Smooth muscle cell (in vitro differentiated cells): ENCODE measurements around the gene PDZD7. TPM values are rescaled to one million over a fixed set of nuclear protein-coding genes. Genes with fewer than 3 reads are reported as not detected.

Experiments
- DNase-seq: peaks from one replicate; lab custom pipeline; 2025; ENCODE audit not compliant: unreplicated experiment; lab: John Stamatoyannopoulos, UW
- H2AFZ ChIP-seq: fragments of 200-600 bp; sonication (generic); 2 replicates; pipeline ENCODE4 v1.6.0; 2016; ENCODE audit warnings: antibody characterized with exemption, low read depth, mild to moderate bottlenecking
- H3F3A ChIP-seq: fragments of 200-600 bp; sonication (generic); 2 replicates; pipeline ENCODE4 v1.6.0; 2017; ENCODE audit warnings: antibody characterized with exemption, low read depth
- H3K27ac ChIP-seq: fragments of 200-600 bp; sonication (generic); 2 replicates; pipeline ENCODE4 v1.5.1; 2016; ENCODE audit warnings: low read depth, mild to moderate bottlenecking
- H3K27me3 ChIP-seq: fragments of 200-600 bp; sonication (generic); 2 replicates; pipeline ENCODE4 v1.6.1; 2016; ENCODE audit warnings: low read depth, mild to moderate bottlenecking
- H3K36me3 ChIP-seq: fragments of 200-600 bp; sonication (generic); 2 replicates; pipeline ENCODE4 v1.5.1; 2016; ENCODE audit warnings: low read depth
- H3K4me1 ChIP-seq: fragments of 200-600 bp; sonication (generic); 2 replicates; pipeline ENCODE4 v1.5.1; 2016; ENCODE audit warnings: low read depth
- H3K4me2 ChIP-seq: fragments of 200-600 bp; sonication (generic); 2 replicates; pipeline ENCODE4 v1.6.0; 2016; ENCODE audit warnings: mild to moderate bottlenecking
- H3K4me3 ChIP-seq: fragments of 200-600 bp; sonication (generic); 2 replicates; pipeline ENCODE4 v1.5.1; 2016; ENCODE audit warnings: mild to moderate bottlenecking
- H3K79me2 ChIP-seq: fragments of 200-600 bp; sonication (generic); 2 replicates; pipeline ENCODE4 v1.6.0; 2016; ENCODE audit warnings: low read depth, mild to moderate bottlenecking
- H3K9ac ChIP-seq: fragments of 200-600 bp; sonication (generic); 2 replicates; pipeline ENCODE4 v1.6.0; 2016; ENCODE audit warnings: low read depth
- H3K9me3 ChIP-seq: fragments of 200-600 bp; sonication (generic); replicated peaks from 2 replicates; pipeline ENCODE4 v1.5.1; 2016; ENCODE audit warnings: low read depth
- H4K20me1 ChIP-seq: fragments of 200-600 bp; sonication (generic); 2 replicates; pipeline ENCODE4 v1.6.0; 2016; ENCODE audit warnings: low read depth
- CTCF ChIP-seq: fragments of 200-600 bp; sonication (generic); IDR thresholded peaks from 2 replicates; pipeline ENCODE4 v1.5.1; 2017; ENCODE audit warnings: borderline replicate concordance, mild to moderate bottlenecking, antibody characterized with exemption; ENCODE audit not compliant: insufficient read depth, poor library complexity, severe bottlenecking
- WGBS: methylation state at CpG from one replicate; pipeline ENCODE4 v1.1.7; 2016; ENCODE audit warnings: low lambda C conversion rate; 5-methylcytosine and 5-hydroxymethylcytosine counted together
- polyA plus RNA-seq: library from polyadenylated mRNA; unstranded; fragments of >200 nt; fragmentation: Nextera tagmentation; extraction: Ambion mirVana; gene quantifications from 2 replicates; pipeline ENCODE4 v1.2.1, GENCODE V29; 2016
- total RNA-seq: library from RNA; depleted of rRNA; stranded (reverse); fragments of >200 nt; gene quantifications from 2 replicates; pipeline ENCODE4 v1.2.3, GENCODE V29; 2014

PDZD7 gene
- total and polyA plus RNA-seq, 2 experiments from 2014 or later = 0.93 to 2.0 TPM

DNA sequence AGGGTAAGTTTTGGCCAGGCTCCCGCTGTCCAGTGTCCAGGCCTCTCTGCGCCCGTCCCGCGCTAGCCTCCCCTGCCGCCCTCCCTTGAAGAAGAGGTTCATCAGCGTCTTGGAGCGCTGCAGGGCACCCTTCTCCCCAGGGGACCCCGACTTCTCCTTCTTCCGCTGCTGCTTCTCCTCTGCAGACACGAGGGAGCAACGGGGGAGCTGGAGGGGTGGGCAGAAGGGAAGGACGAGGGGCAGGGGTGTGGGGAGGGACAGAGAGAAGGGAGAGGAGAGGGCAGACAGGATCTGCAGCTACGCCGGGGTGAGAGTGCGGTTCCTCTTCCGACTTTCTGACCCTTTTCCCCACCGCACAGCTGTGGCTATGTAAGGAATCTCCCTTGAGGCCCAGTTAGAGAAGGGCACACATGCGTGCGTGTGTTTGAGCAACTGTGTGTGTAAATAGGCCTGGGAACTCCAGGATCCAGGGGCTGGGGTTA, 12.8 kb downstream of the PDZD7 start:
- Histone ChIP-seq H3K27me3 (peaks cover 26% of the 10 kb centered on the region), H3K36me3 (no peaks in the 10 kb centered on the region), H3K4me3 (no peak overlapping the region), H3K4me1 (no peaks in the 10 kb centered on the region), H4K20me1 (no peaks in the 10 kb centered on the region), H2AFZ (no peak overlapping the region), H3K9me3 (no peaks in the 10 kb centered on the region), H3K4me2 (no peak overlapping the region), H3K79me2 (no peaks in the 10 kb centered on the region), H3K27ac (no peak overlapping the region), H3F3A (no peaks in the 10 kb centered on the region), H3K9ac (no peak overlapping the region)
- WGBS = 37% methylated on average over 20 of the region's 20 CpGs
- TF ChIP-seq CTCF = no peak
- DNase-seq = no peak

DNA sequence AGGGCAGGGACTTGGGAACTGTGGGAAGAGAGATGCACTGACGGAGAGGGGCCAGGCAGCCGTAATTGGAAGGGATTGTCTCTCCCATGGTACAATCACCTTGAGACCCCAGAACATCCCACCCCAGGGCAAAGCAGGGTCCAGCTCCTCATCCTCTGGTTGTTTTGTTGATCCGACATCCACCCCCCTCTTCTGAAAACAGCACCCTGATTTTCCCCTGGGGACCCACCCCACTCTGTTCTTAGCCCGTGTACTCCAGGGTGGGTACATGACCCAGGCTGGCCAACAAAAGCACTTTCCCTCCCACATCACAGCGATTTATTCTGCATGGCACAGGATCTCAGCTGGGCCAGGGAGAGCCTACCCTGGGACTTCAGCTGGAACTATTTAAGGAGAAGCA, 14.1 kb downstream of the PDZD7 start:
- H3K4me3 ChIP-seq = no peak overlapping the region
- H3K27me3 ChIP-seq = peaks cover 26% of the 10 kb centered on the region
- no peak overlapping the region for H3K9ac ChIP-seq
- WGBS = 74% methylated on average over 5 of the region's 5 CpGs
- TF ChIP-seq CTCF = no peak
- H2AFZ ChIP-seq = no peak overlapping the region
- no peak overlapping the region for H3K27ac ChIP-seq
- DNase-seq = no peak
- no peaks in the 10 kb centered on the region for H4K20me1 ChIP-seq
- H3K36me3 ChIP-seq = no peaks in the 10 kb centered on the region
- H3K4me2 ChIP-seq = no peak overlapping the region
- H3K79me2 ChIP-seq = no peaks in the 10 kb centered on the region
- H3K9me3 ChIP-seq = no peaks in the 10 kb centered on the region
- no peaks in the 10 kb centered on the region for H3F3A ChIP-seq
- H3K4me1 ChIP-seq = no peaks in the 10 kb centered on the region

DNA sequence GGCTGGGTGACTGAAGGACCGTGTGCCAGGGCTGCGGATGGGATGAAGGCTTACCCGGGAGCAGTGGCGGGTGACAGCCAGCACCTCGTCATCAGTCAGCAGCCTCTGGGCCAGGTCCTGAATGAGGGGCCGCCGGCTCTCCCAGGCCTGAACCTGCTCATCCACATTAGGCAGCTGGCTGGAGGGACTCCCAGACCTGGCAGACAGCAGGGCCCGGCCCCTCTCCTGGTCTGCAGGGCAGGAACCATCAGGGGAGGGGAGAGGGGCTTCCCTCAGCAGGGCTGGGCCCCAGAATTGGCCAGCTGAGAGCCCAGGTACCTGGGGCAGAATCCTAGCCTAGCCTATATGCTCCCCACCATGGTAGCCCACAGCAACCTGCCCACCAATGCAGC, 15.4 kb downstream of the PDZD7 start:
- no peak for TF ChIP-seq CTCF
- no peak overlapping the region for H3K4me2 ChIP-seq
- no peaks in the 10 kb centered on the region for H3K36me3 ChIP-seq
- H3K4me1 ChIP-seq = no peaks in the 10 kb centered on the region
- H2AFZ ChIP-seq = no peak overlapping the region
- no peak overlapping the region for H3K27ac ChIP-seq
- H3K4me3 ChIP-seq = no peak overlapping the region
- H4K20me1 ChIP-seq = no peaks in the 10 kb centered on the region
- H3K27me3 ChIP-seq = peaks cover 26% of the 10 kb centered on the region
- H3K9me3 ChIP-seq = no peaks in the 10 kb centered on the region
- no peaks in the 10 kb centered on the region for H3K79me2 ChIP-seq
- 86% methylated on average over 8 of the region's 8 CpGs for WGBS
- H3K9ac ChIP-seq = no peak overlapping the region
- no peak for DNase-seq
- H3F3A ChIP-seq = no peaks in the 10 kb centered on the region

- no peak overlapping the region for H3K4me3 ChIP-seq
- H3K27me3 ChIP-seq = peaks cover 26% of the 10 kb centered on the region
- H3F3A ChIP-seq = no peaks in the 10 kb centered on the region
- no peaks in the 10 kb centered on the region for H3K79me2 ChIP-seq
- no peaks in the 10 kb centered on the region for H3K9me3 ChIP-seq
- no peaks in the 10 kb centered on the region for H3K4me1 ChIP-seq
- H3K4me2 ChIP-seq = no peak overlapping the region
- no peaks in the 10 kb centered on the region for H3K36me3 ChIP-seq
- H3K27ac ChIP-seq = no peak overlapping the region
- H3K9ac ChIP-seq = no peak overlapping the region
- H2AFZ ChIP-seq = no peak overlapping the region
- TF ChIP-seq CTCF = no peak
- 44% methylated on average over 7 of the region's 7 CpGs for WGBS
- DNase-seq = no peak
- H4K20me1 ChIP-seq = no peaks in the 10 kb centered on the region
Measured at GRCh38 chr10:101014966-101015581, 15.9 kb downstream of the PDZD7 start.
